ENCODE results near the gene TMEM151A. TPM values are rescaled to one million over a fixed set of nuclear protein-coding genes. Genes with fewer than 3 reads are reported as not detected.

Gene TMEM151A
- total RNA-seq, 1 experiment from 2014 or later, result not detected

DNA sequence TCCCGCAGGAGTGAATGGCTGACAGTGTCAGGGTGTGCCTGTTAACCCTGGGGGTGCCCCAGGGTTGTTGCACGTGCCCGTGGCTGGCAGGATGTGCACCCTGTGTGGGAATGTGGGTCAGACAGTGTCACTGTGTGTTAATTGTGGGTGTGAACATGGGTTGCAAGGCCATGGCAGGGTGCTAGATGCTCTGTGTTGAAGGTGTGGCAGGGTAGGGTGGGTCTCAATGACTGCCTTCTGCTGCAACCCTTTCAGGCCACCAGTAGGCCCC, 36.3 kb downstream of the TMEM151A start:
- ATAC-seq, result peak; percentile 6
- BruUV-seq (replicated peaks), result no TSS peak
- TF ChIP-seq, protein P1, sequence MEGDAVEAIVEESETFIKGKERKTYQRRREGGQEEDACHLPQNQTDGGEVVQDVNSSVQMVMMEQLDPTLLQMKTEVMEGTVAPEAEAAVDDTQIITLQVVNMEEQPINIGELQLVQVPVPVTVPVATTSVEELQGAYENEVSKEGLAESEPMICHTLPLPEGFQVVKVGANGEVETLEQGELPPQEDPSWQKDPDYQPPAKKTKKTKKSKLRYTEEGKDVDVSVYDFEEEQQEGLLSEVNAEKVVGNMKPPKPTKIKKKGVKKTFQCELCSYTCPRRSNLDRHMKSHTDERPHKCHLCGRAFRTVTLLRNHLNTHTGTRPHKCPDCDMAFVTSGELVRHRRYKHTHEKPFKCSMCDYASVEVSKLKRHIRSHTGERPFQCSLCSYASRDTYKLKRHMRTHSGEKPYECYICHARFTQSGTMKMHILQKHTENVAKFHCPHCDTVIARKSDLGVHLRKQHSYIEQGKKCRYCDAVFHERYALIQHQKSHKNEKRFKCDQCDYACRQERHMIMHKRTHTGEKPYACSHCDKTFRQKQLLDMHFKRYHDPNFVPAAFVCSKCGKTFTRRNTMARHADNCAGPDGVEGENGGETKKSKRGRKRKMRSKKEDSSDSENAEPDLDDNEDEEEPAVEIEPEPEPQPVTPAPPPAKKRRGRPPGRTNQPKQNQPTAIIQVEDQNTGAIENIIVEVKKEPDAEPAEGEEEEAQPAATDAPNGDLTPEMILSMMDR (conservative IDR thresholded peaks at IDR 0.05; ENCODE audit: low read depth, low read length), result no peak
- TF ChIP-seq EZH2 (IDR thresholded peaks at IDR 0.05; ENCODE audit: low read length, unreplicated experiment), result no peak
- no peak for TF ChIP-seq EZH2phosphoT487 (IDR thresholded peaks at IDR 0.05; ENCODE audit: borderline replicate concordance, low read length)
- no peak overlapping the region for H2AFZ ChIP-seq (ENCODE audit: low read length)
- no peaks in the 10 kb centered on the region for H3K79me2 ChIP-seq (ENCODE audit: low read length)
- intact Hi-C loops (cut with micrococcal nuclease), result loop anchor here (1.0 kb wide), 2 partner anchors 16 to 61 kb away; no protein-coding TSS in a partner anchor
- no peak overlapping the region for H3K4me3 ChIP-seq (ENCODE audit: low read length)
- H3K27ac ChIP-seq (ENCODE audit: low read length), result 0 out of 2 replicates have a peak overlapping the region, but pooled peaks have one; percentile 37
- ChIA-PET CTCF (no interaction called here), POLR2A (ENCODE audit: unreplicated experiment) (no interaction called here)
- H3K9ac ChIP-seq (ENCODE audit: low read length), result no peak overlapping the region
- H3K9me2 ChIP-seq (replicated peaks; ENCODE audit: low read length), result no peaks in the 10 kb centered on the region
- no peaks in the 10 kb centered on the region for H3K9me3 ChIP-seq (ENCODE audit: low read length)
- H3K4me1 ChIP-seq (ENCODE audit: insufficient read depth, low read length), result peaks cover 23% of the 10 kb centered on the region
- H3K4me2 ChIP-seq (ENCODE audit: low read length), result no peak overlapping the region
- H3K27me3 ChIP-seq (ENCODE audit: low read length), result no peaks in the 10 kb centered on the region
- H4K20me1 ChIP-seq (ENCODE audit: low read length), result no peaks in the 10 kb centered on the region
- H3K36me3 ChIP-seq (ENCODE audit: low read depth, low read length), result peaks cover 9% of the 10 kb centered on the region; the same call in 1 of the 2 replicates
- H3F3A ChIP-seq (ENCODE audit: low read length, unreplicated experiment), result no peaks in the 10 kb centered on the region
- no peak for DNase-seq

DNA sequence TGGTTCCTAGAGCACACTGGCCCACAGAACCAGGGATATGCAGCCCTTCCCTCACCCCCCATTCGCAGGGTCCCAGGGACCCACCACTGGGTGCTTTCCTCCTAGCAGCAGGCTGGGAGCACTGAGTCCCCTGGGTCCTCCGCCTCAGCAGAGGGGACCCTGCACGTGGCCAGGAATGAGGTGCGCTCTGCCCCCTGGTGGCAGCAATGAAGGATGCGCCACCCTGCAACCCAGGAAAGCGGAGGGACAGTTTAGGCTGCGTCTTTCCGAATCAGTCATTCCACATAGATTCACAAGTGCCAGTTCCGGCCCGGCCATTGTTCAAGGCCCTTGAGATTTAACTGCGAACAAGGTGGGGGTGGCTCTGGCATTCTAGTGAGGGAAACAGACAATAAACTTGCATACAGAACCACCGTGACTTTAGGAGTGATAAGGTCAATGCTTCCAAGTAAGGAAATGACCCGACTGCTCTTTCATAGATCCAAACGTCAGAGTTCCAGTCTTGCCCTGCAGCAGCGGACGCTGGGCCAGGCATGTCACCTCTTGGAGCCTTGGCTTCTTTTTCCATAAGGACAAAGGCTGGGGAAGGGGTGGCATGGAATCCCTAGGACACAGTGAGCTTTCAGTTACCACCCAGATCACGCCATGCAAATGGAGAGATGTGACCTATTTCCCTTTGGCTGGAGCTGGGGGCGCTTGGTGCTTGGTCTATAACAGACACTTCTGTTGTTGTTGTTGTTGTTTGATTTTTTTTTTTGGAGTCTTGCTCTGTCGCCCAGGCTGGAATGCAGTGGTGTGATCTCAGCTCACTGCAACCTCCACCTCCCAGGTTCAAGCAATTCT, 36.8 kb downstream of the TMEM151A start:
- TF ChIP-seq EZH2 (IDR thresholded peaks at IDR 0.05; ENCODE audit: low read length, unreplicated experiment) (no peak), EZH2phosphoT487 (IDR thresholded peaks at IDR 0.05; ENCODE audit: borderline replicate concordance, low read length) (no peak)
- TF ChIP-seq, protein P1 (conservative IDR thresholded peaks at IDR 0.05; ENCODE audit: low read depth, low read length), result peak; percentile 97
- DNase-seq (peak; percentile 88), ATAC-seq (peak; percentile 81)
- H3K4me3 ChIP-seq (ENCODE audit: low read length), result no peak overlapping the region
- H3K36me3 ChIP-seq (ENCODE audit: low read depth, low read length), result peaks cover 14% of the 10 kb centered on the region; the same call in 1 of the 2 replicates
- no peak overlapping the region for H3K9ac ChIP-seq (ENCODE audit: low read length)
- CTCF ChIA-PET, result interaction anchor here (0.6 to 1.2 kb wide), 3 partner anchors 16 to 499 kb away, joined by 3 to 6 read pairs (median 3); no protein-coding TSS in a partner anchor
- H4K20me1 ChIP-seq (ENCODE audit: low read length), result no peaks in the 10 kb centered on the region
- no peaks in the 10 kb centered on the region for H3F3A ChIP-seq (ENCODE audit: low read length, unreplicated experiment)
- H3K27me3 ChIP-seq (ENCODE audit: low read length), result no peaks in the 10 kb centered on the region
- BruUV-seq (replicated peaks), result no TSS peak
- POLR2A ChIA-PET (ENCODE audit: unreplicated experiment), result no interaction called here
- H3K79me2 ChIP-seq (ENCODE audit: low read length), result no peaks in the 10 kb centered on the region
- H3K4me2 ChIP-seq (ENCODE audit: low read length), result peak overlapping the region; percentile 37; the same call in 1 of the 2 replicates
- 0 out of 2 replicates have a peak overlapping the region, but pooled peaks have one; percentile 17 for H2AFZ ChIP-seq (ENCODE audit: low read length)
- no peaks in the 10 kb centered on the region for H3K9me2 ChIP-seq (replicated peaks; ENCODE audit: low read length)
- H3K4me1 ChIP-seq (ENCODE audit: insufficient read depth, low read length), result peaks cover 23% of the 10 kb centered on the region
- H3K27ac ChIP-seq (ENCODE audit: low read length), result no peak overlapping the region
- H3K9me3 ChIP-seq (ENCODE audit: low read length), result no peaks in the 10 kb centered on the region
- intact Hi-C loops (cut with micrococcal nuclease), result loop anchor here (1.0 kb wide), 2 partner anchors 16 to 61 kb away; no protein-coding TSS in a partner anchor

Data from PC-3 (cell line).